ENCODE measurements around the gene SUSD1.
A peak's percentile ranks its signal among the peaks of the same experiment; 100 is the strongest.
"Not testable (repeated sequence)": the region's sequence is repeated elsewhere in the genome, so short reads cannot be mapped to it uniquely, and the experiment has no call there.

Gene SUSD1

DNA sequence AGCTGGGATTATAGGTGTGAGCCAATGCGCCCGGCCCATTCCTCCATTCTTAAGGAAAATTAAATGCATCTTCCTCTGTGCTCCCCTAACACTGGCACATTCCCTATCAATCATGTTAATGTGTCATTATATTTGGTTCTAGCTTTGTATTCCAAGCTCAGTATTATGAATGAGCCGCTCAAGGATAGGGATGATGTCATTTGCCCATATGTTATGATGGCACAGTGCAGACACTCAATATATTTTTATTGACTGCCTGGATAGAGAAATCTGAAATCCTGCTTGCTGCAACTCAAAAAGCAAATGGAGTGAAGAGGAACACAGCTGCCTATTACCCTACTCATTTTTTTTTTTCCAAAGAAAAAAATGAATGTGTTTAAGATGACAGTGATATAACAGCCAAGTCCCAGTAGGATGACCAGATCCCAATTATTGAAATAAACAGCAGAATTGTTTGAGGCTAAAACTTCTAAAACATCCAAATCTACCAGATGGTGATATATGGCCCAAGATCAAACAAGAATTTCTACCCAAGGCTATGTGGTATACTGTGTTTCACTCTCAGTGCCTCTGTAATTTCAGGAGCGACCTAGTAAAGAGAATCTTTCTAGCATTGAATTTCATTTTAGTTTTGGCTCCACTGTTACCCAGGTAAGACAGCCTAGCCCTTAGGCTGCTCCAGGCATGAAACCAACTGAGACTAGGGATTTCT, 16.3 kb downstream of the SUSD1 start:
- H3K27me3 Mint-ChIP-seq: no peaks in the 10 kb centered on the region
- H3K9me3 Mint-ChIP-seq: no peaks in the 10 kb centered on the region
- H3K27ac Mint-ChIP-seq: no peak overlapping the region
- no peaks in the 10 kb centered on the region for H3K4me1 Mint-ChIP-seq
- peaks cover 6% of the 10 kb centered on the region for H3K36me3 Mint-ChIP-seq
- H3K4me3 Mint-ChIP-seq: no peak overlapping the region

- Mint-ChIP-seq H3K9me3 (no peaks in the 10 kb centered on the region), H3K4me1 (no peaks in the 10 kb centered on the region), H3K36me3 (peaks cover 6% of the 10 kb centered on the region), H3K27me3 (no peaks in the 10 kb centered on the region), H3K4me3 (no peak overlapping the region), H3K27ac (no peak overlapping the region)
These were observed 17.1 kb downstream of the SUSD1 start for GRCh38 chr9:112157961-112158360.

GRCh38 chr9:112157087-112157486, 18.0 kb downstream of the SUSD1 start:
- H3K27me3 Mint-ChIP-seq: no peaks in the 10 kb centered on the region
- H3K27ac Mint-ChIP-seq: no peak overlapping the region
- H3K4me1 Mint-ChIP-seq: no peaks in the 10 kb centered on the region
- H3K4me3 Mint-ChIP-seq: no peak overlapping the region
- no peaks in the 10 kb centered on the region for H3K9me3 Mint-ChIP-seq
- H3K36me3 Mint-ChIP-seq: peaks cover 6% of the 10 kb centered on the region

- no peak overlapping the region for H3K27ac Mint-ChIP-seq
- H3K36me3 Mint-ChIP-seq: peaks cover 6% of the 10 kb centered on the region
- H3K27me3 Mint-ChIP-seq: no peaks in the 10 kb centered on the region
- H3K9me3 Mint-ChIP-seq: no peaks in the 10 kb centered on the region
- no peak overlapping the region for H3K4me3 Mint-ChIP-seq
- H3K4me1 Mint-ChIP-seq: no peaks in the 10 kb centered on the region
These were observed 25.9 kb downstream of the SUSD1 start for GRCh38 chr9:112149211-112149610.

DNA sequence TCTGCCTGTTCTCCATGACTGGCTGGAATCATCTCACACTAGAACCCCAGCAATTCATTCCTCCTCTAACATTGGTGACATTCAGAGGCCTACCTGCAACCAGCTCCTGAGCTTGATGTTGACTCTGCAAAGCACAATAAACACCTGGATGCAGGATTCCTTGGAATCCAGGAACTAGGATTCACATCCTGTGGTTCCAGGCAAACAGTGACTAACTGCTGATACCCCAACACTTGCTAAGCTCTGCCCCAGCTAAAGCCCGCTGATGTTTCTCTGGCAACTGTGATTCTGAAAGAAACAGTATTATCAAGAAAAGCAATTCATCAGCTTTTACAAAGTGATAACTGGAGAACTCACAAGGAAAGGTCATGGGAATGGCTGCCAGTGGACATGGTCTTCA, 29.2 kb downstream of the SUSD1 start:
- Mint-ChIP-seq H3K4me3 (no peak overlapping the region), H3K27me3 (no peaks in the 10 kb centered on the region)

DNA sequence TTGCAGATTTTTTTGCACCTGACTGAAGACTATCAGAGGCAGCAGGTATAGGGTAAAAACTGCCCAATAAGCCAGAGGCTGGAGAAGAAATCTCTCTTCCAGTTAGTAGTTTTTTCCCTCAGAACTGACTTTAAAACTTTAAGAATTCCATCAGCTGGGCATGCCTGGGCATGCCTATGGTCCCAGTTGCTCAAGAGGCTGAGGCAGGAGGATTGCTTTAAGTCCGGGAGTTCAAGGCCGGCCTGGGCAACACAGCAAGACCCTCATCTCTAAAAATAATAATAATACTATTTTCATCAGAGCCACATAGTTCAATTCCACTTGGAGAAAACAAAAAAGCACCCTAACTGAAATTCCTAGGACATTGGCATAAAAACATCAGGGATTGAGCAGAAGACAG, 30.3 kb downstream of the SUSD1 start:
- no peaks in the 10 kb centered on the region for H3K9me3 Mint-ChIP-seq
- no peaks in the 10 kb centered on the region for H3K27me3 Mint-ChIP-seq
- H3K27ac Mint-ChIP-seq: no peak overlapping the region
- H3K36me3 Mint-ChIP-seq: peaks cover 8% of the 10 kb centered on the region
- no peak overlapping the region for H3K4me3 Mint-ChIP-seq
- no peaks in the 10 kb centered on the region for H3K4me1 Mint-ChIP-seq

More for the DNA sequence above, 29.2 kb downstream of the SUSD1 start:
- peaks cover 8% of the 10 kb centered on the region for H3K36me3 Mint-ChIP-seq
- H3K27ac Mint-ChIP-seq: no peak overlapping the region
- no peaks in the 10 kb centered on the region for H3K9me3 Mint-ChIP-seq
- H3K4me1 Mint-ChIP-seq: no peaks in the 10 kb centered on the region

GRCh38 chr9:112142420-112142819, 32.7 kb downstream of the SUSD1 start:
- Mint-ChIP-seq H3K4me1 (no peaks in the 10 kb centered on the region), H3K9me3 (no peaks in the 10 kb centered on the region), H3K27ac (no peak overlapping the region), H3K27me3 (no peaks in the 10 kb centered on the region), H3K4me3 (no peak overlapping the region), H3K36me3 (peaks cover 6% of the 10 kb centered on the region)

DNA sequence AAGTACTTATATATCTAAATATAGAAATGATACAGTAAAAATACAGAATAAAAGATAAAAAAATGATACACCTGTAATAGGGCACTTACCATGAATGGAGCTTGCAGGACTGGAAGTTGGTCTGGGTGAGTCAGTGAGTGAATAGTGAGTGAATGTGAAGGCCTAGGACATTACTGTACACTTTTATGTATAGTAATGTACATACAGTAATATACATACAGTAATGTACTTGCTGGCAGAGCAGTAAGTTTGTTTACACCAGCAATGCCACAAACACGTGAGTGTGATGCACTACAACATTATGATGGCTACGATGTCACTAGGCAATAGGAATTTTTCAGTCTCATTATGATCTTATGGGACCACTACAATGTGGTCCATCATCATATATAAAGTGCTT, 34.2 kb downstream of the SUSD1 start:
- H3K27ac Mint-ChIP-seq: no peak overlapping the region
- no peaks in the 10 kb centered on the region for H3K9me3 Mint-ChIP-seq
- H3K4me1 Mint-ChIP-seq: no peaks in the 10 kb centered on the region
- H3K36me3 Mint-ChIP-seq: peaks cover 6% of the 10 kb centered on the region
- H3K27me3 Mint-ChIP-seq: no peaks in the 10 kb centered on the region
- H3K4me3 Mint-ChIP-seq: no peak overlapping the region

- no peaks in the 10 kb centered on the region for H3K9me3 Mint-ChIP-seq
- no peaks in the 10 kb centered on the region for H3K4me1 Mint-ChIP-seq
- H3K27ac Mint-ChIP-seq: no peak overlapping the region
- H3K4me3 Mint-ChIP-seq: no peak overlapping the region
- no peaks in the 10 kb centered on the region for H3K27me3 Mint-ChIP-seq
- peaks cover 13% of the 10 kb centered on the region for H3K36me3 Mint-ChIP-seq
These were observed 38.0 kb downstream of the SUSD1 start for GRCh38 chr9:112137066-112137465.

GRCh38 chr9:112135706-112136105, 39.4 kb downstream of the SUSD1 start:
- Mint-ChIP-seq H3K4me3 (no peak overlapping the region), H3K27ac (no peak overlapping the region), H3K9me3 (no peaks in the 10 kb centered on the region), H3K36me3 (peaks cover 13% of the 10 kb centered on the region), H3K27me3 (no peaks in the 10 kb centered on the region), H3K4me1 (no peaks in the 10 kb centered on the region)

DNA sequence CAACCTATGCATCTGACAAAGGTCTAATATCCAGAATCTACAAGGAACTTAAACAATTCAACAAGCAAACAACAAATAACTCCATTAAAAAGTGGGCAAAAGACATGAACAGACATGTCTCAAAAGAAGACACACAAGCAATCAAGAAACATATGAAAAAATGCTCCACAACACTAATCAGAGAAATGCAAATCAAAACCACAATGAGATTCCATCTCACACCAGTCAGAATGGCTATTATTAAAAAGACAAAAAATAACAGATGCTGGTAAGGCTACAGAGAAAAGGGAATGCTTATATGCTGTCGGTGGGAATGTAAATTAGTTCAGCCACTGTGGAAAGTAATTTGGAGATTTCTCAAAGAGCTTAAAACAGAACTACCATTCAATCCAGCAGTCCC, 41.3 kb downstream of the SUSD1 start:
- peaks cover 14% of the 10 kb centered on the region for H3K36me3 Mint-ChIP-seq
- not testable (repeated sequence) for H3K4me3 Mint-ChIP-seq, H3K9me3 Mint-ChIP-seq, H3K27me3 Mint-ChIP-seq, H3K27ac Mint-ChIP-seq, H3K4me1 Mint-ChIP-seq

GRCh38 chr9:112132356-112132755, 42.7 kb downstream of the SUSD1 start:
- Mint-ChIP-seq H3K4me3 (no peak overlapping the region), H3K27me3 (no peaks in the 10 kb centered on the region), H3K9me3 (no peaks in the 10 kb centered on the region), H3K36me3 (peaks cover 17% of the 10 kb centered on the region), H3K27ac (no peak overlapping the region), H3K4me1 (no peaks in the 10 kb centered on the region)

DNA sequence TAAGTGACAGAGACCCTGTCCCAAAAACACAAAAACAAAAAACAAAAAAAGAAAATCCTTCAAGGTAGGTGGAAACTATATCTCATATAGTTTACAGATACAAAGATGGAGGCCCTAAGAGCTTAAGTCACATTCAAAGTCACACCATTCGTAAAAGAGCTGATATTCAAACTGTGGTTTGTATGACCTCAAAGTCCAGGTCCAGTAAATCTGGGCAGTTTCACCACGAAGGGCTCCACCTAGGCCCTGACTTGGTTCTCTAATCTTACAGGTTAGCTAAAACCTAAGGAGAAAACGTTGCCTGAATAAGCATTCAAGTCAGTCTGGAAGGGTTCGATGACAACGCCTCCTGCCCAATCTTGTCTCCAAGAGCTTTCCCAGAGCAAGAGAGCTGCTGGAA, 44.1 kb downstream of the SUSD1 start:
- Mint-ChIP-seq H3K9me3 (no peaks in the 10 kb centered on the region), H3K27me3 (no peaks in the 10 kb centered on the region), H3K4me1 (no peaks in the 10 kb centered on the region), H3K36me3 (peaks cover 17% of the 10 kb centered on the region), H3K4me3 (no peak overlapping the region), H3K27ac (no peak overlapping the region)

DNA sequence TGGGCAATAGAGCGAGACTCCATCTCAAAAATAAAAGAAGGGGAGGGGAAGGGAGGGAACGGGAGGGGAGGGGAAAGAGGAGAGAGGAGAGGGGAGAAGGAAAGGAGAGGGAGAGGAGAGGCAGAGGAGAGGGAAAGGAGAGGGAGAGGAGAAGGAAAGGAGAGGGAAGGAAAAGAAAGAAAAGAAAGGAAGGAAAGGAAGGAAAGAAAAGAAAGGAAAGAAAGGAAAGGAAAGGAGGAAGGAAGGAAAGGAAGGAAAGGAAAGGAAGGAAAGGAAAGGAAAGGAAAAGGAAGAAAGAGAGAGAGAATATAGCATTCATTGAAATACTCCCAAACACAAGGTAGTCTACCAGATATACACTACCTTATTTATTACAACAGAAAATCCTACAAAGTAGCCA, 44.8 kb downstream of the SUSD1 start:
- peaks cover 17% of the 10 kb centered on the region for H3K36me3 Mint-ChIP-seq
- H3K27ac Mint-ChIP-seq: peak overlapping the region; percentile 19
- no peaks in the 10 kb centered on the region for H3K9me3 Mint-ChIP-seq
- no peaks in the 10 kb centered on the region for H3K4me1 Mint-ChIP-seq
- no peaks in the 10 kb centered on the region for H3K27me3 Mint-ChIP-seq
- no peak overlapping the region for H3K4me3 Mint-ChIP-seq

DNA sequence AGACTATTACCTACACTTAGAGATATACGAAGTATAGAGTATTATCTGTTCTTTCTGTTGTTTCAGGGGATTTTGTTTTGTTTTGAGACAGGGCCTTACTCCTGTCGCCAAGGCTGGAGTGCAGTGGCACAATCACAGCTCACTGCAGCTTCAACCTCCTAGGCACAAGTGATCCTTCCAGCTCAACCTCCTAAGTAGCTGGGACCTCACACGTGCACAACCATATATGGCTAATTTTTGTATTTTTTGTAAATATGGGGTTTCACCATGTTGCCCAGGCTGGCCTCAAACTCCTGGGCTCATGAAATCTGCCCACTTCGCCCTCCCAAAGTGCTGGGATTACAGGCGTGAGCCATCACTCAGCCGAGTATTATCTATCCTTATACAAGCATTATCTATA, 45.9 kb downstream of the SUSD1 start:
- Mint-ChIP-seq H3K27me3 (no peaks in the 10 kb centered on the region), H3K36me3 (peaks cover 16% of the 10 kb centered on the region), H3K4me1 (no peaks in the 10 kb centered on the region), H3K4me3 (no peak overlapping the region), H3K27ac (no peak overlapping the region), H3K9me3 (no peaks in the 10 kb centered on the region)

DNA sequence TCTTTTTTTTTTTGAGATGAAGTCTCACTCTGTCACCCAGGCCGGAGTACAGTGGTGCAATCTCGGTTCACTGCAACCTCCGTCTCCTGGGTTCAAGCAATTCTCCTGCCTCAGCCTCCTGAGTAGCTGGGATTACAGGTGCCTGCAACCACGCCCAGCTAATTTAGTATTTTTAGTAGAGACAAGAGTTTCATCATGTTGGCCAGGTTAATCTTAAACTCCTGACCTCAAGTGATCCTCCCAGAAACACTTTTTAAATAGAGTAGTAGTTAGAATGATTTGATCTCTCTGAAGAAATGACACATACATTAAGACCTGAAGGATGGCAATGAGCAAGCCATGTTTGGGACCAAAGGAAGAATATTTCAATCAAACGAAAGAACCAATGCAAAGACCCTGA, 46.7 kb downstream of the SUSD1 start:
- not testable (repeated sequence) for H3K27ac Mint-ChIP-seq, H3K27me3 Mint-ChIP-seq, H3K9me3 Mint-ChIP-seq, H3K4me1 Mint-ChIP-seq, H3K4me3 Mint-ChIP-seq
- H3K36me3 Mint-ChIP-seq: peaks cover 13% of the 10 kb centered on the region

- peaks cover 14% of the 10 kb centered on the region for H3K36me3 Mint-ChIP-seq
- H3K4me3 Mint-ChIP-seq: no peak overlapping the region
- no peaks in the 10 kb centered on the region for H3K27me3 Mint-ChIP-seq
- no peaks in the 10 kb centered on the region for H3K4me1 Mint-ChIP-seq
- no peak overlapping the region for H3K27ac Mint-ChIP-seq
- H3K9me3 Mint-ChIP-seq: no peaks in the 10 kb centered on the region
These were observed 47.8 kb downstream of the SUSD1 start for GRCh38 chr9:112127281-112127680.

Data from activated naive CD4-positive, alpha-beta T cell treated with anti-CD3 and anti-CD28 coated beads, Interleukin-2, amount 50 U/mL, for 24 hours (primary cell).